ENCODE results near the gene C19orf67.

Gene C19orf67

DNA sequence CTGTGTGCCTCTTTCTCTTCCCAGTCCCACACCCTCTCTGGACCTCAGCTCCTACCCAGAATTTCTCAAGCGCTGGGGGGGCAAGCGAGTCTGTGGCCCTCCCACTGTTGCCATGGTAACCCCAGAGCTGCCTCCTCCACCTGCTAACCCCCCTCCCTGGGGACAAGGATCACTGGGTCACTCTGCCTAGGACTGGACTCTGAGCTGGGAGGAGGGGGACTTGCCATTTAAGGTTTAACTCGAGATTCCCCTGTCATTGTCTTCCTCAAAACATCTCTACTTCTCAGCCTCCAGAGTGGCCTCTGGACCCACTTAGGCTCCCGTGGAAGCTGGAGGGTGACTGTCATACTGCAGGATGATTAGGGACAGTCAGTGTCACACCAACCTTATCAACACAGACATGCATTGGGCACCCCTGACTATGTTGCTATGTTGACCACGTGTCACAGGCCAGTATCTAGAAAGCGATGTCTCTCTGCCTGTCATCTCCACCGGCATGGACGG, 25.9 kb downstream of the C19orf67 start:
- TF ChIP-seq, protein P1, sequence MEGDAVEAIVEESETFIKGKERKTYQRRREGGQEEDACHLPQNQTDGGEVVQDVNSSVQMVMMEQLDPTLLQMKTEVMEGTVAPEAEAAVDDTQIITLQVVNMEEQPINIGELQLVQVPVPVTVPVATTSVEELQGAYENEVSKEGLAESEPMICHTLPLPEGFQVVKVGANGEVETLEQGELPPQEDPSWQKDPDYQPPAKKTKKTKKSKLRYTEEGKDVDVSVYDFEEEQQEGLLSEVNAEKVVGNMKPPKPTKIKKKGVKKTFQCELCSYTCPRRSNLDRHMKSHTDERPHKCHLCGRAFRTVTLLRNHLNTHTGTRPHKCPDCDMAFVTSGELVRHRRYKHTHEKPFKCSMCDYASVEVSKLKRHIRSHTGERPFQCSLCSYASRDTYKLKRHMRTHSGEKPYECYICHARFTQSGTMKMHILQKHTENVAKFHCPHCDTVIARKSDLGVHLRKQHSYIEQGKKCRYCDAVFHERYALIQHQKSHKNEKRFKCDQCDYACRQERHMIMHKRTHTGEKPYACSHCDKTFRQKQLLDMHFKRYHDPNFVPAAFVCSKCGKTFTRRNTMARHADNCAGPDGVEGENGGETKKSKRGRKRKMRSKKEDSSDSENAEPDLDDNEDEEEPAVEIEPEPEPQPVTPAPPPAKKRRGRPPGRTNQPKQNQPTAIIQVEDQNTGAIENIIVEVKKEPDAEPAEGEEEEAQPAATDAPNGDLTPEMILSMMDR (IDR thresholded peaks at IDR 0.05; ENCODE audit: extremely low read depth, missing control alignments) = no peak
- DNase-seq (ENCODE audit: low spot score) = peak; percentile 14

DNA sequence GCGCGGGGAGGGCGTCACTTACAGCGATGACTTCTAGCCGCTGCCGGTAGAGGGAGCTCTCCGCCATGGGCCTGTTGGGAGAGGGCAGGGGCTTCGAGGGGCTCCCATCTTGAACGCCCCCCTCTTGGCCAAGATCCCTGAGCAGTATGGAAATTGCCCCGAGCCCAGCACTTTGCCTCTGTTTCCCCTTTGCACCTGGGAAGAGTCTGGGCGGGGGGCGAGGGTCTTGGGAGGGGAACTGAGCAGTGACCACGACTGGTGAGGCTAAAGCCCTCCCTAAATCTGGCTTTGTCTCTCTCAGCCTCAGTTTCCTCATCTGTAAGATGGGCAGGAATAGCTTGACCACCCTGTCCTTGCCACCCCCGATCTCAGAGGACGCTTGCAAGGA, 26.5 kb downstream of the C19orf67 start:
- TF ChIP-seq, protein P1 (IDR thresholded peaks at IDR 0.05; ENCODE audit: extremely low read depth, missing control alignments) = peak; percentile 73
- DNase-seq (ENCODE audit: low spot score) = peak; percentile 86

DNA sequence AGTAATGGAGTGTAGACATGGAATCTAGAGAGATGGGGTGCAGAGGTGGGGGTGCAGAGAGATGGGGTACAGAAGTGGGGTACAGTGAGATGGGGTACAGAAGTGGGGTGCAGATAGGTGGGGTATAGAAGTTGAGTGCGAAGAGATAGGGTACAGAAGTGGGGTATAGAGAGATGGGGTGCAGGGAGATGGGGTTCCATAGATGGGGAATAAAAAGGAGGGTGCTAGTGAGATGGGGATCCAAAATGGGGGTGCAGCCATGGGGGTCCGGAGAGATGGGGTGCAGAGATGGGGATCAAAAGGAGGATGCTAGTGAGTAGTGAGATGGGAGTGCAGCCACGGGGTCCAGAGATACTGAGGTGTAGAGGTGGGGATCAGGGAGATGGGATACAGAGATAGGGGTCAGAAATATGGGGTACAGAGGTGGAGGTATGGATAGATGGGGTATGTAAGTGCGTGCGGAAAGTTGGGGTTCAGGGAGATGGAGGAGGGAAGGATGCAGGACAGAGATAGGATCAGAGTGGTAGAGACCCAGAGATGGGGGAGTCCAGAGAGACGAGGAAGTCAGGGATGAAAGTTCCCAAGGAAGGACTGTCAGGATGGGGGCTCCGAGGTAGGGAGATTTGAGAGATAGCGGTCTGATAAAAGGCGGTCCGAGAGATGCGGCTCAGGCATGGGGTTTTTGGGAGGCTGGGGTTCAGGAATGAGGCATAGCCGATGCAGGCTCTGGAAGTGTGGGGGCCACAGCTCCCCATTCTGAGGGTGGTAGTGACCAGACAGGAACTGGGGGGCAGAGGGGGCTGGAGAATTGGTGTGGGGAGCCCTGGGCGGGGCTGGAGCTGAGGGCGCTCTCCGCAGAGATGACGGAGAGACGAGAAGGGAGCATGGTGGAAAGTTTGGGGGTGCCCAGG, 27.1 kb downstream of the C19orf67 start:
- peak; percentile 20 for DNase-seq (ENCODE audit: low spot score)
- TF ChIP-seq, protein P1 (IDR thresholded peaks at IDR 0.05; ENCODE audit: extremely low read depth, missing control alignments) = no peak

DNA sequence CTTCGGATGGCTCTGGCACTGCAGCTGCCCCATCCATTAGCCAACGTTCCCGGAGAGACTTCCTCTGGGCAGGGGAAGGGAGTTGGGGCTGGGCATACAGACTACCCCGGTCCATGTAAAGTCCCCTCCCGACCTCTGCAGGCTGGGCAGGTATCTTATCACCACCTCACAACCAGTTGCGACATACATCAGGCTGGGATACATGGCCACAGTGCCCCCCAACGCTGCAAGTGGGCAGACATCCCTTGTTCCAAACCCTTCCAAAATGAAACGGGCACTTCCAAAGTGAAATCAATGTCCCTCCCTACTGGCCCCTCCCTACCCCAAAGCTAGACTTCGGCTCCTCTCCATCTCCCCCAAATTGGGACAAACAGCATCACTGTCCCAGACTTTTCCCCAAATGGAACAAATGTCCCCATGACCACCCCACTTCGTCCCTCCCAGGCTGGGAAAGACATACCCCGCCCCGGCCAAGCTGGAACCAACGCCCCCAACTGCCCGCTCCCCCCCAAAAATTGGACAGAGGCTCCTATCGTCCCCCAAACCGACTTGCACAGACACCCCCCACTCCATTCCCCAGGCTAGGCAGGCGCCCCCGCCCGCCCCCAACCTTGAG, 28.7 kb downstream of the C19orf67 start:
- DNase-seq (ENCODE audit: low spot score) = peak; percentile 33
- TF ChIP-seq, protein P1 (IDR thresholded peaks at IDR 0.05; ENCODE audit: extremely low read depth, missing control alignments) = no peak

DNA sequence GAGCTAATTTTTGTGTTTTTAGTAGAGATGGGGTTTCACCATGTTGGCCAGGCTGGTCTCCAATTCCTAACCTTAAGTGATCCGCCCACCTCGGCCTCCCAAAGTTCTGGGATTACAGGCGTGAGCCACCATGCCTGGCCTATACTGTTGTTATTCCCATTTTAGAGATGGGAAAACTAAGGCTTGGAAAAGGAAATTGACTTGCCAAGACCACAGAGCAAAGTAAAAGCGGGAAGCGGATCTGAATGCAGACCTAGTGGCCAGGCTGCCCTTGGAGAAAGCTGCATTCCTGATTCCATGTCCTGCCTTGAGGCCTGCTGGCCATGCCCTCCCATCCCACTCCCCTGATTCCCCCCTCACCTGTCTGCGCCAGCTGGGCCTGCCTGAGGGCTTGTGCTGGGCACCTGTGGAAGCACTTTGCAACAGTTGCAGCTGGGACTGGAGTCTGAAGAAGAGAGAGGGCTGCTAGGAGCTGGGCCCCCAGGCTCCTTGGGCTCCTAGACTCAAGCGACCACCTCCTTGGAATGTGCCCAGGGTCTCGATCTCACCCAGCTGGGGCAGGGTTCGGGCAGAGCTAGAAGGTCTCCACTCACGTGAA, 29.4 kb downstream of the C19orf67 start:
- TF ChIP-seq, protein P1 (IDR thresholded peaks at IDR 0.05; ENCODE audit: extremely low read depth, missing control alignments) = no peak
- peak; percentile 14 for DNase-seq (ENCODE audit: low spot score)

DNA sequence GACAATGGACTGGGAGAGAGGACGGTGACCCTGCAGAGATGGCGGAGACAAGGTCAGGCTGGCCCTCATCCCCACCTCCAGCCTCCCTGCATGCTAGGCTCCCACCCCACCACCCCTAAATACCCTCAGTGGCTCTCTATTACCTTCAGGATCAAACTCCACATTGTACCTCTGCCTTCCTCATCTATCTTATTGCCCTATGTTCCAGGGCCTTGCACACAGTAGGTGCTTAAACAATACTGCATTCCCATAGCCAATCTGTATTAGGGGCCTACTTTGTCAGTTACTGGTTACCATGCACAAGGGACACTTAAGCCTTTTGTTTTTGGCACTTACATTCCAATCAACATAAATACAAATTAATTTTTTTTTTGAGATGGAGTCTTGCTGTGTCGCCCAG, 30.2 kb downstream of the C19orf67 start:
- TF ChIP-seq, protein P1 (IDR thresholded peaks at IDR 0.05; ENCODE audit: extremely low read depth, missing control alignments) = no peak
- no peak for DNase-seq (ENCODE audit: low spot score)

DNA sequence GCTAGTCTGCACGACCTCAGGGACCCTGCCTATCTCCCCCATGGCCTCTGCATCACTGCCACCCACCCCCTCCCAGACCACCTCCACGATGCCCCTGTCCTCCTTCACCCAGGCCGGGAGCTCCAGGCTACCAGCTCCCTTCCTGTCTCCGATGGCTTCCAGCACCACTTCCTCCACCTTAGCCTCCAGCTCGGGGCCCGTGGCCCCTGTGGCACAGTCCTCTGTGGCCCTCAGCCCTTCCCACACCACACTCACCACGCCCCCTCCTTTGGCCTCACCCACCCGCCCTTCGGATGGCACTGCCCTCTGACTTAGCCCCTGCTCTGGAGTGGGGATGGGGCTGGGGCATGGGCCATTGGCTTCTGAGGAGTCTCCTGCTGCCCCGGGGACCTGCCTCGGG, 30.9 kb downstream of the C19orf67 start:
- peak; percentile 24 for DNase-seq (ENCODE audit: low spot score)
- TF ChIP-seq, protein P1 (IDR thresholded peaks at IDR 0.05; ENCODE audit: extremely low read depth, missing control alignments) = no peak

Data from GM20000 (cell line).